GM18507 (cell line): ENCODE measurements around the gene STARD7.
A peak's percentile ranks its signal among the peaks of the same experiment; 100 is the strongest.
"Not testable (repeated sequence)": the region's sequence is repeated elsewhere in the genome, so short reads cannot be mapped to it uniquely, and the experiment has no call there.

Experiments used
- DNase-seq: peaks from one replicate; pipeline ENCODE4 v3.0.0; 2011; ENCODE audit warnings: low read depth; ENCODE audit not compliant: insufficient read length; ENCODE audit errors: extremely low spot score
- FAIRE-seq: peaks from 2 replicates; lab custom pipeline; 2011; peaks lifted over from hg19 to GRCh38; lab: Jason Lieb, UNC

The STARD7 gene, protein sequence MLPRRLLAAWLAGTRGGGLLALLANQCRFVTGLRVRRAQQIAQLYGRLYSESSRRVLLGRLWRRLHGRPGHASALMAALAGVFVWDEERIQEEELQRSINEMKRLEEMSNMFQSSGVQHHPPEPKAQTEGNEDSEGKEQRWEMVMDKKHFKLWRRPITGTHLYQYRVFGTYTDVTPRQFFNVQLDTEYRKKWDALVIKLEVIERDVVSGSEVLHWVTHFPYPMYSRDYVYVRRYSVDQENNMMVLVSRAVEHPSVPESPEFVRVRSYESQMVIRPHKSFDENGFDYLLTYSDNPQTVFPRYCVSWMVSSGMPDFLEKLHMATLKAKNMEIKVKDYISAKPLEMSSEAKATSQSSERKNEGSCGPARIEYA

DNA sequence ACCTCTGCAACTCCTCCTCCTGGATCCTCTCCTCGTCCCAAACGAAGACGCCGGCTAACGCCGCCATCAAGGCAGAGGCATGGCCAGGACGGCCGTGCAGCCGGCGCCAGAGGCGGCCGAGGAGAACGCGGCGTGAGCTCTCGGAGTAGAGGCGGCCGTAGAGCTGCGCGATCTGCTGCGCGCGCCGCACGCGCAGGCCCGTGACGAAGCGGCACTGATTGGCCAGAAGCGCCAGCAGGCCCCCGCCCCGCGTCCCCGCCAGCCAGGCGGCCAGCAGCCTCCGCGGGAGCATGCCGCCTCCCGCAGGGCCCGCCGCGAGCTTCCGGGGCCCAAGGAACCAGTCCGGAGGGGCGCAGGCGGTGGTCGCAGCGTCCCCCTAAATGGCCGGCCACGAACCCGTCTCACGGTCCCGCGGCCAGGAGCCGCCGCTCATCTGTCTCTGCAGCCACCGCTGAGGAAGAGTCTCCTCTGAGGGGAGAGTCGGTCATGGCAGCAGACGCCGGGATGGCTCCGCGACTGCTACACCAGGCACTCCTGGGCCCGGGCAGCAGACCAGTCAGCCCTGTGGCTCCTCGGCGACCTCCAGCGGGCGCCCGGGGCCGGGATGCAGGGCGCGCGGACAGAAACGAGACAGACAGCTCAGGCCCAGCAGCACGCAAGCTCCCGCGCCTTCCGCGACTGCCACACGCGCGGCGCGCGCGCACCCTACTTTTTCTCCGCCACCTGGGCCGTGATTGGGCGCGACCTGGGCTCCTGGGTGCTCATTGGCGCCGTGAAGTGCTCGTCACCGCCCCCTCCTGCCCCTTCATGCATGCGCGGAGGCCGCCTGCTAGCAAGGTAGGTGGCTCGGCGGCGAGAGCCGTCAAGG is at the start of gene STARD7:
TSS of gene STARD7 (minus strand) at position 685 of the 868 bp plus-strand sequence. CDS start at position 292, 393 bp downstream.
- FAIRE-seq (peak; percentile 82), DNase-seq (peak; percentile 90)

DNA sequence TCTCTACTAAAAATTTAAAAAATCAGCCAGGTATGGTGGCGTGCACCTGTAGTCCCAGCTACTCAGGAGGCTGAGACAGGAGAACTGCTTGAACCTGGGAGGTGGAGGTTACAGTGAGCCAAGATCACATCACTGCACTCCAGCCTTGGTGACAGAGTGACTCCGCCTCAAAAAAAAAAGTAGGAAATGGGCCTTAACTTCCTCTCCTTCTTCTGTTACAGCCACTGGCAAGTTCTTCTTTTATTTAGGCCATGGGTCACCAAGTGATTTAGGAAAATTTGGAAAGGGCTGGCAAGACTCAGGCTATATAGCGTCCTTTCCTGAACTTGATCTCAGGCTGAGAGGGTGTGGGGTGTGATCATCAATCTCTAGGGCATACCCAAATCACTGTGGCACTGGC is 49.1 kb upstream of the STARD7 start:
- not testable (repeated sequence) for FAIRE-seq, DNase-seq

DNA sequence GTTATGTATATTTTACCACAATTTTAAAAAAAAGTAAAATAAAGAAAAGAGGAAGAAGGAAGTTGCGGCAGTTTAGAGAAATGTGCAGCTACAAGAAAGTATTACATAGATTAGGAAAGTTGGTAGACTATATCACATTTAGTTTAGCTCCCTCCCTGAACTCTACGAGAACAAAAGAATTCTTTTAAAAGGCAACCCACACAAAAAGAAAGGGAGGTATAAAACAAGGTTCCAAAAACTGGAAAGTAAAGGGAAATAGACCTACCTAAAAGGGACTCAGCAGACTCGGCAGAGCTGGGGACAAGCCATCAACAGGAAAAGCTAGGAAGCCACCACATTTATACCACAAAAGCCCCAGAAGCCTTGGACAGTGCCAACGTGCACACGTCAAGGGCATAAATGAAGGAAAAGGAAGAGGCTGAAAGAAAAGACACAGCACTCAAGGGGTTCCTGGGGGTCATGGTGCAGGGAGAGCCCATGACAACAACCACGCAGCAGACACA is 48.0 kb upstream of the STARD7 start:
- no peak for FAIRE-seq
- no peak for DNase-seq

DNA sequence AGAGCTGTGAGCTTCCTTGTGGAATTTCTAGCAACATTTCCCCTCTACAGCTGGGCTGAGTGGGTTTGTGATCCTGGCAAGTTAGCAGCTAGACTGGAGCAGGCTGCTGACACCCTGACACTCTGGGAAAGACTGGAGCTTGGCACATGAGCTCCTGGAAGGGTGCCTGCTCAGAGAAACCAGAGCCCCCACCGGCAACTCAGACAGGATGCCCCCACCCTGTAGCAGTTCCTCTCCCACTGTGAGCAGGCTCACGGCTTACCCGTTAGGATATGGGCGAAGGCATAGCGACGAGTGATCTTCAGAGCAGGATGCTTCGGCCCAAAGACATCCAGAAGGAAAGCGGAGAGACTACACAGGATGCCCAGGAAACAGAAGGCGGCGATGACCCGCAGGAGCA is 45.9 kb upstream of the STARD7 start:
- FAIRE-seq (no peak), DNase-seq (no peak)

DNA sequence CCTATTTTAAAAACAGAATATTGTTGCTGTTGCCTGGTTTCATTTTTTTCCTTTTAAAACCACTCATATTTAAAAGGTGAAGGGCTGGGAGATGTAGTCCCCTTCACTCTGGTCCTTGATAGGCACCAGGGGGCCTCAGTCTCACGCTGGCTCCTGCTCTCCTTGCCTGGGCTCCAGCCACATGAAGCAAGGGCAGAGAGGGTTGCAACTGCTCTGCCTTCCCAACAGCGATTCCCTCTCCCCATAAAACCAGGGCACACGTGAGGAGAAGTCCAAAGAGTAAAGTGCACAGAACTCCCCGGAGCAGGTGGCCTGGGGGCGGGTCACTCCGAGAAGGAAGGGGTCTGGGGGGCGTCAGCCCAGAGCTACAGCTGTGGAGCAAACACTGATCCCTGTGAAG is 44.4 kb upstream of the STARD7 start:
- no peak for FAIRE-seq

DNA sequence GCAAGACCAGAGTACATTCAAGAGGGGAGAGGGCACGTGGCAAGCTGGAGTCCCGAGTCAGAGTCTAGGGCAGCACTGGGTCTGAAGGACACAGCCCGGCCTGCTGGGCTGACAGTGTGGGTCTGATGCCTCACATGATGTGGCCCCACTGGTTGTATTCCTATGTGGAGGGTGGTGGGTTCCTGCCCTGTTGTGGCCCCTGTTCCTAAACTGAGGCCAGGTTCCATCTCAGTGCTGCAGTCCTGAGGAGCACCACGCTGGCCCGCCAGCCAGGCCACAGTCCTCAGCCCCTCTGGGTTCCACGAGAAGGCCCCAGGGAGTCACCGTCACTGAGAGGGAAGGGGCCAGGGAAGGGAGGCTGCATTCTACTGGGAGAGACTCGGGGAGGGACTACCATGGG is 43.9 kb upstream of the STARD7 start:
- FAIRE-seq (no peak), DNase-seq (no peak)

More for the DNA sequence above, 44.4 kb upstream of the STARD7 start:
- DNase-seq, result no peak

DNA sequence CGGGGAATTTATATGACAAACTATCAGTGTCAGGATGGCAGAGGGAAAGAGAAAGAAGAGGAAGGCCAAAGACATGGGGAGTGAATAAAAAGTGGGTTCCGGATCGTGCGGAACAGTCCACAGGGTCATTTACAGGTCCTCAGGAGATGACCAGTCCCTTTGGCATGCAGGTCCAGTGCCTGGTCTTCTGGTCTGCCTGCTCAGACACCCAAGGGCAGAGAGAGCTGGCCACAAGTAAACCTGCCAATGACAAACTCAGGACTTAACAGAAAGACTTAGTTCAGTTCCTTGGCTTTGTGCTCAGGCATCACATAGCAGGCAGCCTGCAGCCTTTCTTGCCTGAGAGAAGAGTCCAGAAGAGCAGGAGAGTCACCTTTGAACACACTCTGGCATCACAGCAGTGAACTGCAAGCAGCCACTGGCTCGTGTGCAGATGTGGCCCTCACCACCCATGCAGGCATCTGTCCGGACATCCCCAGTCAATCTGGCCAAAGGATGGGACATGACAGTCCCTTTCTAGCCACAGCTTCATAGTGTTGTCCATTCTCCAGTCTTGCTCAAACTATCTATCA is 43.2 kb upstream of the STARD7 start:
- no peak for FAIRE-seq
- no peak for DNase-seq

DNA sequence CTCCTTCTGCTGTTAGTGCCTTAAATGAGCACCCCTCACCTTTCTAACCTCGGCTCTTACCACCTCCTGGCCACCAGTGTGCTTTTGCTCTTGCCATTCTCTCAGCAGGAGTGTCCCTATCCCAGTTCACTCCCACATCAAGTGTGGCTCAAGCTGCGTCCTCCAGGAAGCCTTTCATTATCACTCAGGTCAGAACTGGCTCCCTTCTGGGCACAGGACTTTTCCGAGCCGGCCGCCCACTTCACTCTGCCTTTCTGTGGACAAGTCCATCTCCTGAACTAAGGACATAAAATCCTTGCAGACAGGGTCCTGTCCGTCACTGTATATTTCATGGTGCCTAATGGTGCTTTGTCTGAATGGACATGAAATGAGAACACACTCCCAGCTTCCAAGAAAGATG is 41.6 kb upstream of the STARD7 start:
- no peak for FAIRE-seq
- DNase-seq, result no peak

DNA sequence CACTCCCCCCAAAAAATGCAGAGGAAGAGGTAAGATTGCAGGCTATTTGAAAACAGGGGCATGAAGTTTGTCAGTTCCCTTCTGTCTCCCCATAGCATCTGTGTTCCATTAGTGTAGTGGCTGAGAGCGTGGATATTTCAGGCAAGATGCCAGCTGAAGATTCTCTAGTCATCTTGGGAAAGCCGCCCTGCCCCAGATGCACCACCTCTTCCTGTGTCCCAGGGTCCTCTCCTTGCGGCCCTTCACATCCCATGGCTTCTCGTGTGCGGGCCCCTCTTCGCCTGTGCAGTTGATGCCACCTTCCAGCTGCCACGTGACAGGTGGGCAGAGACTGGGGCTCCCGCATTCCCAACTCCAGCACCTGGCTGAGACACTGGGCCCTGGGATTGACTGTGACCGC is 41.0 kb upstream of the STARD7 start:
- no peak for FAIRE-seq
- DNase-seq, result no peak

DNA sequence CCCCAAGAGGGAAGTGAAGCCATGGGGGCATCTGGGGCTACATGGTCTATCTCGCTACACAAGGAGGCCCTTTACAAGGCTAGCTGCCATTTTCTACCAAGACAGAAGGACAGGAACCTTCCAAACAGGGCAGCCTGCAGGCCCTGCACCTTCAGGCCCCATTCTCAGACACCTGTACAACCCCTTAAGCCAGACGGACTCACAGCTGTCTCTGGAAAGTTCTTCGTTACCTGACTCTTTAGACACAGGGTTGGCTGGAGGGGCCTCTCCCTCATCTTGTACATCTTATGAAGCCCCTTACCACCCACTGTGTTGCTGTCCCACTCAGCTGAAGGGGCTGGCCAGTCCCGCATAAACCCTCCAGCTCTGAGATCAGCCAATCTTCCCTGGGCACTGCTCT is 40.0 kb upstream of the STARD7 start:
- FAIRE-seq (no peak), DNase-seq (no peak)

DNA sequence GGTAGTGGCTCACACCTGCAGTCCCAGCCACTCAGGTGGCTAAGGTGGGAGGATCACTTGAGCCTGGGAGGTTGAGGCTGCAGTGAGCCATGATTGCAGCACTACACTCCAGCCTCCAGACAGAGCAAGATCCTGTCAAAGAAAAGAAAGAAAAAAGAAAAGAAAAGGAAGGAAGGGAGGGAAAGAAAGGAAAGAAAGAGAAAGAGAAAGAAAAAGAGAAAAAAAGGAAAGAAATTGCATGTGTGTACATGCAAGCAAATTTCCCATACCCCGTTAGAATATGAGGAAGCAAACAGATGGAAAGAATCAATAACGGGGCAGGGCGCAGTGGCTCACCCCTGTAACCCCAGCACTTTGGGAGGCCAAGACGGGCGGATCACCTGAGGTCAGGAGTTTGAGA is 39.3 kb upstream of the STARD7 start:
- FAIRE-seq (no peak), DNase-seq (no peak)

DNA sequence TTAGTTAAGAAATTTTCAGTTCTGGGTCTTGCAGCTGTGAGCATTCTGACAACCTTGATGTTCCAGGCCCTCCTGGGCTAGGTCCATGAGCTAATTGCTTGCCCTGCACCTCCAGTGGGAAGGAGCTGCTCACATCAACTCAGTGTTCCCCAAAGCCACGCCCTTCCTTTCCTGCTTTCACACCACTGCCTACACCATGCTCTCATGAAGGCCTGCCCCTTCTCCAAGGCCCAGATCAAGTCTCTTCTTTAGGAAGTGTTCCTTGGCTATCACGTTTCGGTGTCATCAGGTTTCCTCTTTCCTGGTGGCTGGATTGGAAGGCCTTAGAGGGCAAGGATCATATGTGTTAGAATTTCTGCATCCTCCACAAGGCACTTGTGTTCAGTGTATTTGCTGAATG is 38.4 kb upstream of the STARD7 start:
- no peak for FAIRE-seq
- DNase-seq, result no peak

DNA sequence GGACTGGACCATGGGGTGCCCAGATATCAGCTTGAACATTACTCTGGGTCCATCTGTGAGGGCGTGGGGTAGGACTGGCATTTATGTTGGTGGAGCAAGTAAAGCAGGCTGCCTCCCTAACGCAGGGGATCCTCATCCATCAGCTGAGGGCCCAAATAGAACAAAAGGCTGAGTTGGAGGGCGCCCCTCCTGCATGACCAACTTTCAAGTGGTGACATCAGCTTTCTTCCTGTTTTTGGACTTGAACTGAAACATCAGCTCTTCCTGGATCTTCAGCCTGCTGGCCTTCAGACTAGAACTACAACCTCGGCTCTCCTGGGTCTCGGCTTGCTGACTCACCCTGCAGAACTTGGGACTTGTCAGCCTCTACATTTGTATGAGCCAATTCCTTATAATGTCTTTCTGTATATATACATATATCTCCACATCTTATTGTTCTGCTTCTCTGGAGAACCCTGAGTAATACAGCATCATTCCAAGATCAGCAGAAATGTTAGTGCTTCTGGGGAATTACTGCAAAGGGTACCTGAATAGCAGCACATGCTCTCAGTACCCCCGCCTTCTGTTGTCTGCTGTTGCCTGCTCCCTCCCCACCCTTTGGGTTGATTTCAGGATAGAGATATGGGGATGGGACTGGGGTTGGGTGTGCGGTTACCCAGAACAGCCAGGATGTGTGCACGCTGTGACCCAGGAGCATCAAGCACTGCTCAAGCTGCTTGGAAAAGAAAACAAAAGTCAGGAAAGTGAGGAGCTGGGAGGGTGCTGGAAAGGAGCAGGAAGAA is 37.2 kb upstream of the STARD7 start:
- no peak for DNase-seq
- FAIRE-seq, result peak; percentile 41

DNA sequence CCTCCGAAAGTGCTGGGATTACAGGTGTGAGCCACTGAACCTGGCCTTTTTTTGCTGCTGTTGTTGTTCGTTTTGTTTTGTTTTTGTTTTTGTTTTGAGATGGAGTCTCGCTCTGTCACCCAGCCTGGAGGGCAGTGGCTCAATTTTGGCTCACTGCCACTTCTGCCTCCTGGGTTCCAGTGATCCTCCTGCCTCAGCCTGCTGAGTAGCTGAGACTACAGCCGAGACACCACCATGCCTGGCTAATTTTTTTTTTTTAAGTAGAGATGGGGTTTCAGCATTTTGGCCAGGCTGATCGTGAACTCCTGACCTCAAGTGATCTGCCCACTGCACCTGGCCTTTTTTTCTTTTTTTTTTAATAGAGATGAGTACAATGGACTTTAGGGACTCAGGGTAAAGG is 35.2 kb upstream of the STARD7 start:
- FAIRE-seq, result no peak
- DNase-seq, result no peak

DNA sequence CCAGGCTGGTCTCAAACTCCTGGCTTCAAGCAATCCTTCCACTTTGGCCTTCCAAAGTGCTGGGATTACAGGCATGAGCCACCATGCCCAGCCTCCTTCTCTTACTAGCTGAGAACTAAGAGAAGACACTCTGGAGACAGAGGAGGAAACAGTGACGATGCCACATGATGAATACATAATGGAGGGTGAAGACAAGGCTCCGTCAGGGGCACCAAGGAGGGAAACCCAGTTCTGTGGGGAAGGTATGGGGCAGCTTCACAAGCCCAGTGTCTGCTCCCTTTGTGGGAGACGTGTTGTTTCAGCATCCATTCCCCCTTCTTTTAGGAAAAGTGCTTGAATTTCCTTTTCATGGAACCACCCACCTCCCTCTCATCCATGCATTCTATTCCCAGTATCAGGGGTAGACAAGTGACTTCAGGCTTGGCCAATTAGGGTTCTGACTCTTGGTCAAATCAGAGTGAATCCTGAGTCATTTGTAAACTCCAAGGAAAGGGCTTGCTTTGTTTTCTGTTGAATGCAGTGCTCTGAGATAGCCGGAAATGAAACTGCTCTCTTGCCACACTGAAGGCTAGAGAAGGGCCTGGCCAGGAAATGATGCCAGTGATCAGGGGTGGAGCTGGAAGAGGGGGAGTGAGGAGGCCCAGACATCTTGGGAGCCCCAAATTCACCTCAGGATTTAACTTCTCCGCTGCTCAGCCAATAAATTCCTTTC is 33.4 kb upstream of the STARD7 start:
- DNase-seq (no peak), FAIRE-seq (peak; percentile 94)

DNA sequence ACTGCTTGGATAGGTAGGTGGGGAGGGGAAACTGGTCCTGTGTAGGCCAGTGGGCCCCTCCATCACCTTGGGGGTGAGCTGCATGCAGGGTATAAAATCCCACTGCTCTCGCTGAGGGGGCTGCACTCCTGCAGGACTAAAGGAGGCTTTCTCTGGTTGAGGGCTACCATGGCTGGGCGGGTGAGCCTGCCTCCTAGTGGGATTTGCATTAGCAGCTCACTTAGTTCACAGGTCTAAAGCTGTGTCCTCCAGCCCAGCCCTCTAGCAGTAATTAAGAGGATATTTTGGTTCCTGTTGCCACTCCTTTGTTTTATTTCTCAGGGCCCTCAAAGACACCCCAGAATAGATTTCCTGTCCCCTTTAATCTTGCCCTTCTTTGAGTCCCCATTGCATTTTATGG is 32.6 kb upstream of the STARD7 start:
- DNase-seq, result no peak
- no peak for FAIRE-seq

DNA sequence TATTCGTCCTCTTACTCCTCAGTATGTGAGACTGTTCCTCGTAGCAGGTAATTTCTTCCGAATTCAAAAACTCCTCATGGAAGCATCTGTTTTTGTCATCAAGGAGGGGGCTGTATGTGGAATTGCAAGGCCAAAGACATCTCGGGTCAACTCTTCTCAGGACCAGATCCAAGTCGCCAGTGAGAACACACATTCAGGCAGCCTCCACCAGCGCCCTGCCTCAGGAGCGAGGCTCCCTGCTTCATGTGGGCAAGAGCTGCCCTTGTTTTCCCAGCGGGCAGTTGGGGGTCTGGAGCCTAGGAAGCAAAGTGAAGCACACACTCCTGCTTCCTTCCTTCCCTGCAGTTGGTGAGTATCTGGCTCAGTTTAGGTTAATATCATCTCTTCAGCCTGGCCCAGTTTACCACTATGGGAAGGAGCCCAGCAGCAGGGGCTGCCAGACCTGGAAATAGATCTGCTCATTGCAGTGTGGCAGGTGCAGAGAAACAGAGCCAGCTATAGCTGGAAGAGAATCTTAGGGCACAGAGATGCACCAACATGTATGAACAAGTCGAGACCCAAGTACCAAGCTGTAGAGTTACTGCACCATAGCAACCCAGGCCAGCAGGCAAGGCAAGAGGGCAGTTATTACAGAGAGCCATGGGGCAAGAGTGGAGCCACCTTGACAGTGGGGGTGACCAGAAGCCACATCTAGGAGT is 31.9 kb upstream of the STARD7 start:
- FAIRE-seq (no peak), DNase-seq (no peak)

DNA sequence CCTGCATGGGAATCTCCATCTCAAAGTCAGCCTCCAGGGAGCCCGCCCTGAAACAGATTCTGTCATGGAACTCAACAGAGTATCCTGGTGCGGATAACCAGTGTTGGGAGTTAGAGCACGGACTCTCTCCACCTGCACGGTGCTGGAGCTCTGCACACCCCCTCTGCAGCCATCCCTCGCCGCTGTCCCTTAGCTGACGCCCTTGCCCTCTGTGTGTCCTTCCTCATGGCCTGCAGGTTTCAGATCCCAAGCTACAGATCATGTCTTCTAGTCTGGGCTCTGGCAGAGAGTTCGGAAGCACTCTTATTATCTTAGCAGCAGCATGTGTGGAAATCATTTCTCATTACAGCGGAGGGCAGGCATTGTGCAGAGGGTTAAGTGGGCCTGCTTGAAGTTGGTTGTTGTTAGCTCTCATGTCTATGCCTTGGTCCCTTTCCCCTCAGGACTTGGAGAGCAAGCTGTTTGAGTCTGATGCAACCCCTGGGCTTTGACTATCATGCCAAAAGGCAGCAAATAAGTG is 31.2 kb upstream of the STARD7 start:
- FAIRE-seq, result no peak

More for the DNA sequence above, 31.2 kb upstream of the STARD7 start:
- DNase-seq, result no peak
